C4-2B (cell line): Measurements from ENCODE around the gene ZSCAN31.
"Not testable (repeated sequence)": the region's sequence is repeated elsewhere in the genome, so short reads cannot be mapped to it uniquely, and the experiment has no call there.

Experiments
- H3K27ac ChIP-seq: fragments of 450-650 bp; 2 replicates; pipeline ENCODE4 v1.5.1; 2017
- ZFX ChIP-seq: fragments of 450-650 bp; IDR thresholded peaks from 2 replicates; pipeline ENCODE4 v1.6.1; 2017
- TF ChIP-seq, protein P1 (sequence below): fragments of 450-650 bp; conservative IDR thresholded peaks from 2 replicates; pipeline ENCODE4 v1.5.1; 2017; ENCODE audit warnings: mild to moderate bottlenecking

ZSCAN31 gene

DNA sequence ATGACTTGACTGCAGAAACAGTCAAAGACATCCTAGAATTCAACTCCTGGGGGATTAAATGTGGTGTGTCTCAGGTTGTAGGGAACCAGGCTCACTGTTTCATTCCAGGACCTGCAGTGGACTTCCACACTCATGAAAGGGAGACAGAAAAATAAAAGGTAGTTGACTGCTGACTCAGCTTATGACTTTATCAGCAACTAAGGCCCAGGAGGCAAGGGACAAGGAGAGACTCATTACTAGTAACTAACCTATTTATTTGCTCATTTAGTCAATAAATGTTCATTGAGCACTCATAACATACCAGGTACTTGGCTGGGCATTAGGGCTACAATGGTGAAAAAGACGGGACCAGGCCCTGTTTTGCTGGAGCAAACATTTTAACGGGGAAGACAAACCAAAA is 2.9 kb downstream of the ZSCAN31 start:
- H3K27ac ChIP-seq: no peak overlapping the region
- no peak for TF ChIP-seq ZFX
- TF ChIP-seq, protein P1, sequence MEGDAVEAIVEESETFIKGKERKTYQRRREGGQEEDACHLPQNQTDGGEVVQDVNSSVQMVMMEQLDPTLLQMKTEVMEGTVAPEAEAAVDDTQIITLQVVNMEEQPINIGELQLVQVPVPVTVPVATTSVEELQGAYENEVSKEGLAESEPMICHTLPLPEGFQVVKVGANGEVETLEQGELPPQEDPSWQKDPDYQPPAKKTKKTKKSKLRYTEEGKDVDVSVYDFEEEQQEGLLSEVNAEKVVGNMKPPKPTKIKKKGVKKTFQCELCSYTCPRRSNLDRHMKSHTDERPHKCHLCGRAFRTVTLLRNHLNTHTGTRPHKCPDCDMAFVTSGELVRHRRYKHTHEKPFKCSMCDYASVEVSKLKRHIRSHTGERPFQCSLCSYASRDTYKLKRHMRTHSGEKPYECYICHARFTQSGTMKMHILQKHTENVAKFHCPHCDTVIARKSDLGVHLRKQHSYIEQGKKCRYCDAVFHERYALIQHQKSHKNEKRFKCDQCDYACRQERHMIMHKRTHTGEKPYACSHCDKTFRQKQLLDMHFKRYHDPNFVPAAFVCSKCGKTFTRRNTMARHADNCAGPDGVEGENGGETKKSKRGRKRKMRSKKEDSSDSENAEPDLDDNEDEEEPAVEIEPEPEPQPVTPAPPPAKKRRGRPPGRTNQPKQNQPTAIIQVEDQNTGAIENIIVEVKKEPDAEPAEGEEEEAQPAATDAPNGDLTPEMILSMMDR: no peak

DNA sequence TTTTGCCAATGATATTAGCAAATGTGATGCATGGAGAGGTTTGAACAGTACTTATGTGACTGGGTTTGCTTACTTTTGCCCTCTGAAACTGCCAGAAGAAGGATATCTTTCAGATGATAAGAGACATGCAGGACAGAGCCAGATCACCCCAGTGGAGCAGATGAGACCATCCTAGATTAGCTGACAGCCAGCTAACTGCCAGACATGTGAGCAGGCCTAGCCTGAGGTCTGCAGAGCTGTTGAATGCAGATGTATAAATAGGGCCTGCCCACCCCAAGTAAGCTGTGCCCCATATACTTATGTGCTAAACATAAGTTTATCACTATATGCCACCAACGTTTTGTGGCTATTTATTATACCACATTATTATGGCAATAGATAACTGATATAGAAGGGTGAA is 5.9 kb downstream of the ZSCAN31 start:
- H3K27ac ChIP-seq: no peak overlapping the region
- TF ChIP-seq ZFX: no peak
- TF ChIP-seq, protein P1: no peak

DNA sequence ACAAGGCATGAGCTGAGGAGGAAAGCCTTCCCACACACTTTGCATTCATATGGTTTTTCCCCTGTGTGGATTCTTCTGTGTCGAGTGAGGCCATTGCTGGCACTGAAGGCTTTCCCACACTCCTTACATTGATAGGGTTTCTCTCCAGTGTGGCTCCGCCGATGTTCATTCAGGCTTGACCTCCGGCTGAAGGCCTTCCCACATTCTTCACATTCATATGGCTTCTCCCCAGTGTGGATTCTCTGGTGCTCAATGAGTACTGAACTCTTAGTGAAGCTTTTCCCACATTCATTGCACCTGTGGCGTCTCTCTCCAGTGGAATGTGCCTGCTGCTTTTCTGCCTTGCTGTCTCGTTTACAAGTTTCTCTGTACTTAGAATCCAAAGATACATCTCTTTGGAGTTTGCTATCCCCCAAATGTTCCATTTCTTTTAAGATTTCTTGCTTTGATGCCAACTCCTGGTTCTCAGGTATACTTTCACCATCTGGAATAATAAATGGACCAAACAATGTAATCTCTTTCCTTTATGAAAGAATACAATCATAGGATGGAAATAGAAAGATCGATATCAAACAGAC is 9.5 kb downstream of the ZSCAN31 start:
- TF ChIP-seq, protein P1: no peak
- TF ChIP-seq ZFX: no peak
- no peak overlapping the region for H3K27ac ChIP-seq

DNA sequence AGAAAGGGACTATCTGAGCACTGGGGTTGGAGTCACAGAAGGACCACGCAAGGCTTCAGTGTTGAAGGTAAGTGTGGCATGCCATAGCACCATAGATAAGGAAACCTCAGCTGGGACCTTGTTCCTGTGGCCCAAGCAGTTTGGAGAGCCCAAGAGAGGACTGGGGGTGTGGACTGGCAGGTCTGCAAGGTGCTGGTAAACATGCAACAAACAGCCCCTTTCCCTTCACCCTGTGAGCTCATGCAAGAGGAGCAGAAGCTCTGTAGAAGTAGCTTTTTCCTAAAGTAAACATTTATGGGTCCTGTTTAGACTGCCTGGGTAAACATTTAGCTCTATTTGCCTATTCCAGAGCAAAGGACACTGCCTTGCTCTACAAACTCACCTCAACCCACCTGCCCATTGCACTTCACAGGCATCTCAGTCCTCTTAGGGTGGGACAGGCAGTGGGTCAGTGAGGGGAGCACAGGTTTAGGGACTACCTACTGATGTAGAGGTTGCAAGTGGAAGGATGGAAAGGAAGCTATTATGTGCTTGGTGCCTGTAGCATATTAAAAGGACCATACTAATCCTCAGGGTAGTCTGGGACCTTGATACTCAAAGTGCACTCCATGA is 12.0 kb downstream of the ZSCAN31 start:
- no peak overlapping the region for H3K27ac ChIP-seq
- no peak for TF ChIP-seq ZFX
- TF ChIP-seq, protein P1: no peak

DNA sequence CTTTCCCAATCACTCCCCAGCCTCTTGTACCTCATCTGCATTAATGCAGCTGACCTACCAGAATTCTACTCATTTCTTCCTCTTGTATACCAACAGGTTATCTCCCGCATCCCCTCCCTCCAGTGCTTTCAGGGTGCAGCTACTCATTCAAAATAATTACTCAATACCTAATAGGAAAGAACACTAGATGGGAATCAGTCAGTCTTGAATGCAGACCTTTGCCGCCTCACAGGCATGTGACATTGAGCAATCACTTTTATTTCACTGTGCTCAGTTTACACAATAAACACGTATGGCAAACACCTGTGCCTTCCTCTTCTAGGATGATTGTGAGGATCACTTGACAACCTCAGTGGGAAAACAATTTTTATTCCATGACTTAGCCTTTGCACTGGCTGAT is 13.3 kb downstream of the ZSCAN31 start:
- no peak overlapping the region for H3K27ac ChIP-seq
- TF ChIP-seq, protein P1: no peak
- no peak for TF ChIP-seq ZFX

DNA sequence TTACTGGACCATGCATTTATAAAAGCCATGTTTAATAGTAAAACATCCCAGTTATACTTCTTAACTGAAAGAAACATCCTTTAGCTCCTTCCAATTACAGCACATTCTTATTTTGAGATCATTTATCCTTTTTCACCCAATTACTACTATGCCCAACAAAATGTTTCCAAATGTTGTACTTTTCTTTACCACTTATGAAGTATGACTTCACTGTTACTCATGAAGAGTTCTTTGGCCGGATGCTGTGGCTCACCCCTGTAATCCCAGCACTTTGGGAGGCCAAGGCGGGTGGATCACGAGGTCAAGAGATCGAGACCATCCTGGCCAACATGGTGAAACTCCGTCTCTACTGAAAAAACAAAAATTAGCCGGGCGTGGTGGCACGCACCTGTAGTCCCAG is 18.1 kb downstream of the ZSCAN31 start:
- not testable (repeated sequence) for H3K27ac ChIP-seq

DNA sequence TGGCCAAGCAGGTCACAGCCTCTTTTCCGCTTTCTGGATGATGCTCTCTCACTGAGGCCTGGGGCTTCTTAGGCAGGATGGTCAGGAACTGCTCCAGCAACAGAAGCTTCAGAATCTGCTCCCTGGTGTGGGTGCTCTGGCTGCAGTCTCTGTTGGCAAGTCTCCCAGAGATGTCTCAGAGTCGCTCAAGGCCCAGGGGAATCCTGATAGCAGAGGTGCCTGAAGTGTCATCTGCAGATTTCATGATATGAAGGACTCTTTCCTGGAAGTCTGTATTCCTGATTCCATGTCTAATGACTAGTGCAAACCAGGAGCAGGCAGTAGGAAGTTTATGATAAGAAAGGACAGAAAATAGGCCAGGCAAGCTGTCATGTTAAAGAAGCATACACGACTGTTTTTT is 20.3 kb downstream of the ZSCAN31 start:
- no peak for TF ChIP-seq ZFX
- TF ChIP-seq, protein P1: no peak

DNA sequence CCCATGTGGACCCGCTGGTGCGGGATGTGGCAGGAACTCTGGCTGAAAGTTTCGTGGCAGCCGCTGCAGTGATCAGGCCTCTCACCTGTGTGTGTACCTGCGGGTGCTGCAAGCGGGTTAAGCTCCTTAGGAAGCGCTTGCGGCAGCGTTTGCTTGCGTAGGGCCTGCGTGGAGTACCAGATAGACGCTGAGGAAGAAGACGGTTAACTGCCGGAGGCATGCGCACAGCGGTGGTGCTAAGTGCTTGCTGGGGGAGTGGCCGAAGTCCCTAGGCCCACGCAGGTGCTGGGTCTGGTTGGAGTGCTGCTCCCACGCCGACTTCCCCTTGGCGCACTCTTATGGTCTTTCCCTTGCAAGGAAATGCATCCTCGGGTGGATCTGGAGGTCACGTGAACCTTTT is 23.0 kb downstream of the ZSCAN31 start:
- no peak for TF ChIP-seq ZFX
- TF ChIP-seq, protein P1: no peak
- no peak overlapping the region for H3K27ac ChIP-seq

More for the DNA sequence above, 20.3 kb downstream of the ZSCAN31 start:
- H3K27ac ChIP-seq: no peak overlapping the region
